ENCODE data around the gene ZNG1C. TPM values are rescaled to one million over a fixed set of nuclear protein-coding genes. Genes with fewer than 3 reads are reported as not detected.
"Not testable (repeated sequence)": the region's sequence is repeated elsewhere in the genome, so short reads cannot be mapped to it uniquely, and the experiment has no call there.

The ZNG1C gene
- total RNA-seq, 1 experiment from 2014 or later: 24.0 TPM

DNA sequence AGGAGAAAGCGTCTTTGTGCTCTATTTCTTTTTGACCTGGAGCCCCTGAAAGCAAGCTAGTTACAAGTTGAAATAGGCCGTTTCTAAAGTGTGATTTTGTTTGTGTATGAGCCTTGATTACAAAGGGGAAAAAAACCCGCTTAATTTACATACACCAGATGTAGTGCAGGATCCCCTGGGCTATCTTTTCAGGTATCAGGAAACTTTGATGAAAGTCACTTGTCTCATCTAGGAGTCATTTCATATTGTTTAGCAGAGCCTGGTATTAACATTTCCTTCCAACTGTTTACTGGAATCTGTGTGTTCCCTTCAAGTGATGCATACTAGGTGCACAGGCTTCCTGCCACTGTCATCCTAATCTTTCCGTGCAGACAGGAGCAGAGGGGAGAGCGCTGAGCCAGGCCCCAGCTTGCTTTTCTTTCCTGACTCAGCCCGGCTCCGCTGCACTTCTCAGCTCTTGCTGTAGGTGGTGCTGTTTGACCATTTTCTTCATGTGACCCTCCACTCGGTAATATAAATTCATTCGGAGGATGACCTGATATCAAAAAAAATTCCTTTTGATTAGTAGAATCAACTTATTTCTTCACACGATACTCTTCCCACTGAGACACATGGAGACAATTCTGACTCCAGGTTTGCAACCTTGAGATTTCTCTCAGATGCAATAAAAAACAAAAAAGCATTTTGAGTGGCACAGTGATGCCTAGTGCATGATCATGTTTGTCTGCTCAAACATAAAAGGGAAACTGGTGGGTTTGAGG is 100.7 kb downstream of the ZNG1C start:
- DNase-seq (ENCODE audit: low read depth): not testable (repeated sequence)

GRCh38 chr9:68343242-68343641 is 101.5 kb downstream of the ZNG1C start:
- not testable (repeated sequence) for DNase-seq (ENCODE audit: low read depth)

- DNase-seq (ENCODE audit: low read depth): not testable (repeated sequence)
These were observed 102.2 kb downstream of the ZNG1C start for GRCh38 chr9:68343992-68344391.

Other genes with a start within 250 kb of the ZNG1C start
- not detected in 2 replicates for gene FOXD4L3, start 60.9 kb downstream of the ZNG1C start, total RNA-seq (2014; rRNA removed)
- not detected in 2 replicates for gene PGM5, start 114.6 kb downstream of the ZNG1C start, total RNA-seq (2014; rRNA removed)